ENCODE data around the gene SLC7A6.

GRCh38 chr16:68286153-68287074 lies 22.1 kb downstream of the SLC7A6 start:
- TF ChIP-seq, protein P1, sequence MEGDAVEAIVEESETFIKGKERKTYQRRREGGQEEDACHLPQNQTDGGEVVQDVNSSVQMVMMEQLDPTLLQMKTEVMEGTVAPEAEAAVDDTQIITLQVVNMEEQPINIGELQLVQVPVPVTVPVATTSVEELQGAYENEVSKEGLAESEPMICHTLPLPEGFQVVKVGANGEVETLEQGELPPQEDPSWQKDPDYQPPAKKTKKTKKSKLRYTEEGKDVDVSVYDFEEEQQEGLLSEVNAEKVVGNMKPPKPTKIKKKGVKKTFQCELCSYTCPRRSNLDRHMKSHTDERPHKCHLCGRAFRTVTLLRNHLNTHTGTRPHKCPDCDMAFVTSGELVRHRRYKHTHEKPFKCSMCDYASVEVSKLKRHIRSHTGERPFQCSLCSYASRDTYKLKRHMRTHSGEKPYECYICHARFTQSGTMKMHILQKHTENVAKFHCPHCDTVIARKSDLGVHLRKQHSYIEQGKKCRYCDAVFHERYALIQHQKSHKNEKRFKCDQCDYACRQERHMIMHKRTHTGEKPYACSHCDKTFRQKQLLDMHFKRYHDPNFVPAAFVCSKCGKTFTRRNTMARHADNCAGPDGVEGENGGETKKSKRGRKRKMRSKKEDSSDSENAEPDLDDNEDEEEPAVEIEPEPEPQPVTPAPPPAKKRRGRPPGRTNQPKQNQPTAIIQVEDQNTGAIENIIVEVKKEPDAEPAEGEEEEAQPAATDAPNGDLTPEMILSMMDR (IDR thresholded peaks at IDR 0.05) = no peak
- TF ChIP-seq ZFX (IDR thresholded peaks at IDR 0.05; ENCODE audit: borderline replicate concordance) = no peak
